Activated naive CD8-positive, alpha-beta T cell treated with anti-CD3 and anti-CD28 coated beads, Interleukin-2, amount 50 U/mL, for 16 hours (primary cell): ENCODE data around the gene TEX13D.

Experiments
- DNase-seq: peaks from one replicate; pipeline ENCODE4 v3.0.0-alpha.2; 2020; ENCODE audit warnings: low read depth, low spot score

The TEX13D gene

DNA sequence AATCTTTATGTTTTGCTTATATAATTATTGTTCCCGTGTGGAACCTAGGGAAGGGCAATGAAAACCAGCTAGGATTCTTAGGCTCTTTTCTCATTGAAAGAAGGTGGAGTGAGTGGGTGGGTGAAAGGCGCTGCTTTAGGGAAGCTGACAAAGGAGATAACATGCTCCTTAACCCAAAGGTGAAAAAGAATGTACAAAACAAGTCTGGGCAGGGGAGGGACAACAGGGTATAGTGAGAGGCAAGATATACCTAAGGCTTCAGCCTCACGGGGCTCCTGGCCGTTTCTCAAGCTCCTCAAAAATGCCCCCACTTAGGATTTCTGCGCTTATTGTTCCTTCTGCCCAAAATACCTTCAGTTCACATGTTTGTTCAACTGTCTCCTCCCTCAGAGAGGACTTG is 15.7 kb downstream of the TEX13D start:
- no peak for DNase-seq

DNA sequence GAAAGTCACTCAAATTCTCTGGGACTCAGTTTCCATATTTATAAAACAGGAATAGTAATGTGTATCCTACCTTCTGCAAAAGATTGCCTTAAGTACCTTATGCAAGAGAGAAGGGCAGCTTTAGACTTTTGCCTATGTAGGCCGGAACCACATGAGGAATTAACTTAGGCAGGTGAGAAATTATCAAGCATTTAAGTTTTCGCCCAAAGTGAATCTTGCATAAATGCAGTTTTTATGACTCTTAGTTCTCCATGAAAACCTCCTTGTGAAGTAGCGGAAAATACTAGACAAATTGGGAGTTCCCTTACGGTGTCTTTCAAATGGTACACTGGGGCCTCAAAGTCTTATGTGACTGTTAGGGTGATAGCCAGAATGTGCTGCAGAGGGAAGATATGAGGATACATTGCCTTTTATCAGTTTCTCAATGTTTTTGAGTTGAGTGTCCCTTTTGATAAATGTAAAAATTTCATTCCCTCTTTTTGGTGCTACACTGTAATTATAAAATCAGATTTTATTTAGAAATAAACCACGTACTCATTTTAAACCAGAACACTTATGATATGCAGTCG is 16.5 kb downstream of the TEX13D start:
- DNase-seq, result no peak

DNA sequence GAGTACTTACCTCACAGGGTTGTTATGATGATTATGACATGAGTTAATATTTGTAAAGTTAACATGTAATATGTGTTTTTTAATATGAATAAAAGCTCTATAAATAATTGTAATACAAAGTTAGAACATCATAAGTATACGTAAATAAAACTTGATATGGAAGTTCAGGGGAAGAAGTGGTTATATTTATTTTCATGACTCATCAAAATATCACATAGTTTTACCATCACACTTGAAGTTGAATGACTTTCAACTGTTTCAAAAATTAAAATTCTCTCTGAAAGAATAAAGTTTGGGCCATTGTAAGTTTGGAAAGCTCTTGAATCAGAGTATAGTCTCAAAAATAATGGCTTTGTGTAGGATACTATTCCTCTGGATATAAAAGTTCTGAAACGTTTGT is 22.2 kb downstream of the TEX13D start:
- DNase-seq, result no peak

DNA sequence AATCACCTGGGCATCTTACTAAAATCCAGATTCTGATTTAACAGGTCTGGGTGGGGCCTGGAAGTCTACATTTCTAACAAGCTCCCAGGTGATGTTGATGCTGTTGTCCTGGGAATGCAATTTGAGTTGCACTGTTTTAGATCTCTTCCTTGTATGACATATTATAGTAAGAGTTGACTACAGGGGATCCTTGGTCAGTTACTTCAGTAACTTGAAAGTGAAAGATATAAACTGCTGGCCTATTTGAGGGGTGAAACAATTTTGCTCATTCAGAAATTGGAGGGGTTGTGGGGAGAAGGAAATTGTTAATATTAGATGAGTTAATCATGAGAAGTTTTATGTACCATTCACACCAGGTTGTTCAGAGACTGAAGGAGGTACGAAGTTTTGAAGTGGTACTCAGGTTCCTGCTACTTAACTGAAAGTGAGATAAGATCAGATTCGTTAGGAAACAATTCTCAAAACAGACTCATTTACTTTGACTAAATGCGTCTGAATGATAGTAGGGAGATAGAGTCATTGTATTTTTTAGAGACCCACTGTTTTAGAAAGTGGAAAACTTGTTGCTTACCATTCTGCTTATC is 26.4 kb downstream of the TEX13D start:
- no peak for DNase-seq

DNA sequence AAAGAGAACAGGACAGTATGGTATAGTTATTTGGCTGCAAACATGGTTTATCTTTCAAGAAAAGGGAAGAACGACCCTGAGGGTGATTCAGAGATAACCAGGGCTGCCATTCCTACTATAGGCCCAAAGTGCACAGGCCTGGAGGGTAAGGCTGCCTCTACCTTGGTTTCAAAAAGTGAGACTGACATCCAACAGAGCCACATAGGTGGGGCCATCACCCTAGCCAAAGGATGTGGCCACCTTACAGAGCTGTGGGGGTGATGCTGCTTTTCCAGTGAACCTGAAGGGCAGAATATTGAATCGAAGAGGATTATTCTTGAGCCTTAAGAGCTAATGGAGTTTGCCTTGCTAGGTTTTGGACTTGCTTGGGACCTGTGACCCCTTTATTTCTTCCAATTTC is 29.6 kb downstream of the TEX13D start:
- DNase-seq, result no peak

DNA sequence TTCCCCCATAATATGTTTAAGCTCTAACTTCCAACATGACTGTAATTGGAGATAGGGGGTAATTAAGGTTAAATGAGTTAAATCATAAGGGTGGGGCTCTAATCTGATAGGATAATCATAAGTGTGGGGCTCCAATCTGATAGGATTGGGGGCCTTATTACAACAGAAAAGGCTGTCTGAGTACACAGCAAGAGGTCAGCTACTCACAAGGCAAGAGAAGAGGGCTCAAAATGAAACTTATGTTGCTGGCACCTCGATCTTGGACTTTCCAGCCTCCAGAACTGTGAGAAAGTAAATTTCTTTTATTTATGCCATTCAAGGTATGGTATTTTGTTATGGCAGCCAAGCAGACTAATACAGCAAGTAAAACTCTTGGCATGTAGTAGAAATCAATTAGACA is 30.3 kb downstream of the TEX13D start:
- no peak for DNase-seq

DNA sequence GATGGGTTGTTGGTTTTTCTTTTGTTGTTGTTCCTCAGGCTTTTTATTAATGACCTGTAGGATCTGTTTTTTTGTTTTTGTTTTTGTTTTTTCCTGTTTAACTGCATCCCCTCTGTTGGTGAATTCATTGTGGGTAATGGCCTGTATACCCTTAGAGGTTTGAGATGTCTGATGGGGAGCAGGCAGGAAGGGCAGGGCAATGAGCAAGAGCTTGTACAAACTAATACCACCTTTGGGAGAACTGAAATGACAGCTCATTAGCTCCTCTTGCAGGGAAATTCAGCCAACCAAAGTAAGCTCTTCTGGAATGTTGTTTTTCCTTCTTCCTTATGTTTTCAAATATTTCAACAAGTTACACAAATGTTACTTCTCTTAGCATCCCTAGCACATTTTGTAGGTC is 37.3 kb downstream of the TEX13D start:
- no peak for DNase-seq

DNA sequence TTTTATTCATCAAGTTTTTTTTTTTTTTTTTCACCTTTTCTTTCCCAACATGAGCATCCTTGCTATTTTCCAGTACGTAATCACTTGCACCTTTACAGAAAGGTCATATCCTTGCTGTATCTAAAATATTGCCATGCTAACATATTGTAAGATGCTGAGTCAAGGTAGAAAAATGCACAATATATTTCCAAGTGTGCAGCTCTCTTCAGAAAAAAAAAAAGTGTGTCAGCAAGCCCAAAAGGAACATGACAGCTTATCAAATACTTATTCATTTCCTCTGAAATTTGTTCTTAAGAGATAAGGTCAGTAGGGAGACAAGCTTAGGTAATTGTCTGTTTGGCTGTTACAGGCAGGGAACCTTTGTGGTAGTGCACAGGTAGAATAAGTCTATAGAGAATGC is 40.9 kb downstream of the TEX13D start:
- no peak for DNase-seq

DNA sequence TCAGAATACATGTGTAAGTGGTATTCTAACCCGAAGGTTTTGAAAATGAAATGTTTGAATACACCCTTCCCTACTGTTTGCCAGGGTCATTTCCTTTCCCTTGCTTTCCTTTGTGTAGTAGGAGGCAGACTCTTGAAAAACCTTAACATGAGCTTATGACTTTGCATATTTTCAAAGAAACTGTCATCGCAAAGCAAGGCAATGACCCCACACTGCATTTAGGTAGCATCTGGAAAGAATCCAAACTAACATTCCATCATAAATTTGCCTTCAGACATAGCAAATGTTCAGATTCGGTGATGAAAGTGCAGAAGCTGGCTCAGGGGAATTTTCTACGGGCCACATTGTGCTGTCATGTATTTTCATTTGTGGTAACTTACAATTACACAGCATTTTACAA is 46.2 kb downstream of the TEX13D start:
- DNase-seq, result no peak

DNA sequence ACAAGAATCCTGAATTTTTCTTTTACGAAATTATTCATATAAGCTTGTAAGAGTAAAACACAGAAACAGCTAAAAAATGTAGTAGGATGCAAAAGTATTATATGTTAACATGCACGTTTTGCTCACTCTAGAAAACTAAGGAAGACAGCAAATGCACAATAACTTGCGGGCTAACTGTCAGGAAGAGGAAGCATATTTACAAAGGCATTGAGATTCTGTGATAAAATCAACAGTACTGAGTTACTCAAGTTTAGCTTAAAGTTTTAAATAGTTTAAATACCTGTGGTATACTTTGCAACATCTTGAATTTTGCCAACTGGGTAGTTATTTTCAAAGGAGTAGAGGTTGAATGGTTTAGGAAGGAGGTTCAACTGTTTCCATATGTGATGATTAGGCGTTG is 50.9 kb downstream of the TEX13D start:
- DNase-seq, result no peak

DNA sequence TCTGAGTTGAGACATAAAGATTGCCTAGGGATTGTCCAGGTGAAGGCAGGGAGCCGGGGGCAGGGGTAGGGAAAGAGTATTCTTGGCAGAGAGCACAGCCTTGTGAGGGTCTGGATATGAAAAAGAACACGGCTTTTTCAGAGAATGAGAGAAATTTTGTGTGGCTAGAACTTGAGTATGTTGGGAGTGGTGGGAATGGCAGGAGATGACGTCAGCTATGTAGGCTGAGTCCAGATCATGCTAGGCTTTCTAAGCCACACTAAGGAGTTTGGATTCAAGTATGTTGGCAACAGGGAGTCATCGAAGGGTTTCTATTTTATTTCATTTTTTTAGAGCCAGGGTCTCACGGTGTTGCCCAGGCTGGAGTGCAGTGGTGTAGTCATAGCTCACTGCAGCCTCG is 53.9 kb downstream of the TEX13D start:
- no peak for DNase-seq
